GM20000 (cell line): ENCODE measurements around the gene SENP7.
"Not testable (repeated sequence)": the region's sequence is repeated elsewhere in the genome, so short reads cannot be mapped to it uniquely, and the experiment has no call there.

ENCODE experiments used
- DNase-seq: peaks from one replicate; pipeline ENCODE4 v3.0.0; 2012; ENCODE audit warnings: low spot score
- TF ChIP-seq, protein P1 (sequence below): IDR thresholded peaks from 2 replicates; pipeline ENCODE4 v1.5.1; 2012; ENCODE audit warnings: mild to moderate bottlenecking, control low read depth; ENCODE audit errors: extremely low read depth, missing control alignments

SENP7 gene

GRCh38 chr3:101461451-101461850 lies 51.6 kb downstream of the SENP7 start:
- TF ChIP-seq, protein P1, sequence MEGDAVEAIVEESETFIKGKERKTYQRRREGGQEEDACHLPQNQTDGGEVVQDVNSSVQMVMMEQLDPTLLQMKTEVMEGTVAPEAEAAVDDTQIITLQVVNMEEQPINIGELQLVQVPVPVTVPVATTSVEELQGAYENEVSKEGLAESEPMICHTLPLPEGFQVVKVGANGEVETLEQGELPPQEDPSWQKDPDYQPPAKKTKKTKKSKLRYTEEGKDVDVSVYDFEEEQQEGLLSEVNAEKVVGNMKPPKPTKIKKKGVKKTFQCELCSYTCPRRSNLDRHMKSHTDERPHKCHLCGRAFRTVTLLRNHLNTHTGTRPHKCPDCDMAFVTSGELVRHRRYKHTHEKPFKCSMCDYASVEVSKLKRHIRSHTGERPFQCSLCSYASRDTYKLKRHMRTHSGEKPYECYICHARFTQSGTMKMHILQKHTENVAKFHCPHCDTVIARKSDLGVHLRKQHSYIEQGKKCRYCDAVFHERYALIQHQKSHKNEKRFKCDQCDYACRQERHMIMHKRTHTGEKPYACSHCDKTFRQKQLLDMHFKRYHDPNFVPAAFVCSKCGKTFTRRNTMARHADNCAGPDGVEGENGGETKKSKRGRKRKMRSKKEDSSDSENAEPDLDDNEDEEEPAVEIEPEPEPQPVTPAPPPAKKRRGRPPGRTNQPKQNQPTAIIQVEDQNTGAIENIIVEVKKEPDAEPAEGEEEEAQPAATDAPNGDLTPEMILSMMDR: no peak
- no peak for DNase-seq

GRCh38 chr3:101458387-101458786 lies 54.6 kb downstream of the SENP7 start:
- TF ChIP-seq, protein P1: no peak

GRCh38 chr3:101454629-101455028 lies 58.4 kb downstream of the SENP7 start:
- no peak for DNase-seq
- TF ChIP-seq, protein P1: no peak

More at GRCh38 chr3:101458387-101458786, 54.6 kb downstream of the SENP7 start:
- no peak for DNase-seq

GRCh38 chr3:101453961-101454360 lies 59.1 kb downstream of the SENP7 start:
- TF ChIP-seq, protein P1: no peak

GRCh38 chr3:101438641-101439040 lies 74.4 kb downstream of the SENP7 start:
- DNase-seq: not testable (repeated sequence)

More at GRCh38 chr3:101453961-101454360, 59.1 kb downstream of the SENP7 start:
- DNase-seq: no peak

DNA sequence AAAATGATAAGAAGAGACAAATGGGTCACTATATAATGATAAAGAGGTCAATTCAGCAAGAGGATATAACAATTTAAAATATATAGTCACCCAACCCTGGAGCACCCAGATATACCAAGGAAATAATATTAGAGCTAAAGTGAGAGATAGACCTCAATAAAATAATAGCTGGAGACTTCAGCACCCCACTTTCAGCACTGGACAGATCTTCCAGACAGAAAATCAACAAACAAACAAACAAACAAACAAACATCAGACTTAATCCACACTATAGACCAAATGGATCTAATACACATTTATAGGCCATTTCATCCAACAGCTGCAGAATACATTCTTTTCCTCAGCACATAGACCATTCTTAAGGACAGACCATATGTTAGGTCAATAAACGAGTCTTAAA lies 79.4 kb downstream of the SENP7 start:
- DNase-seq: no peak
- TF ChIP-seq, protein P1: no peak

DNA sequence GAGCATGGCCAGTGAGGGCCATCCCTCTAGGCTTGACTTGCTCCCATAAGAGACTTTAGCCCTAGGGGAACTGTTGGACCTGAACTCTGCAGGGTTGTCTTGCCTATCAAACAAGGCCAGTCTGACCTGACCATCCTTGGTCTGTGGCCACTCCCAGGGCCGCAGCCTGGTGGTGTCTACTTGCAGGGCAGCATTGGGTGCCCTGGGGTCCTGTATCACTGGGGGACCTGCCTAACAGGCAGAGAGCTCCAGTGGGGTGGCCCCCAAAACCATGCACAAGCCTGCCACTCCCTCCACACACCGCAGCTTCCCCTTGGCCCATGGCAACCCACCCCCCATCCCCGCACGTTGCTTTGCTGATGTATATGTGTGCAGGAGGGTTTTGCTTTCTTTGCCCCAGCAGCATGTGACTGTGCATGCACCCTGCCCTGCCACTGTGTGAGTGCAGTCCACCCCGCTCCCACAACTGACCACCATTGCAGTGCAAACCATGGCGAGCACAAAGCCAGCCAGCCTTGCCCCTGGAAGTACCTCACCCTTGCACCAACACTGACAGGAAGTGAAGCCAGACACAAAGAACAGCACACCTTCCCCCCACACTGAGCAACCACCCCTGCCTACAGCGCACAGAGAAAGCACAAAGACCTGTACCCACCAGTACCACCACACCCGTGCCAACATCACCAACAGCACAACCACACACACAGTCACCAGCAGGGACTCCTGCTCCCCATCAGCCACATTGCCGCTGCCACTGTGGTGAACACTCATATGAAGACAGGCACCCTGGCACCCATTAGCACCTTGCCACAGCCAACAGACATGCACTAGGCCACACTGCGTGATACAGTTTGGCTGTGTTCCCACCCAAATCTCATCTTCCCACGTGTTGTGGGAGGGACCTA lies 88.8 kb downstream of the SENP7 start:
- TF ChIP-seq, protein P1: no peak
- DNase-seq: no peak

GRCh38 chr3:101418851-101419250 lies 94.2 kb downstream of the SENP7 start:
- no peak for DNase-seq
- TF ChIP-seq, protein P1: no peak
